GM18520 (cell line): ENCODE measurements around the gene SUOX.
"Not testable (repeated sequence)": the region's sequence is repeated elsewhere in the genome, so short reads cannot be mapped to it uniquely, and the experiment has no call there.

Source experiments
- ATAC-seq: cut with Tn5 transposase; IDR thresholded peaks from one replicate; pipeline ENCODE4 v1.9.1; 2021; ENCODE audit not compliant: unreplicated experiment

SUOX gene

DNA sequence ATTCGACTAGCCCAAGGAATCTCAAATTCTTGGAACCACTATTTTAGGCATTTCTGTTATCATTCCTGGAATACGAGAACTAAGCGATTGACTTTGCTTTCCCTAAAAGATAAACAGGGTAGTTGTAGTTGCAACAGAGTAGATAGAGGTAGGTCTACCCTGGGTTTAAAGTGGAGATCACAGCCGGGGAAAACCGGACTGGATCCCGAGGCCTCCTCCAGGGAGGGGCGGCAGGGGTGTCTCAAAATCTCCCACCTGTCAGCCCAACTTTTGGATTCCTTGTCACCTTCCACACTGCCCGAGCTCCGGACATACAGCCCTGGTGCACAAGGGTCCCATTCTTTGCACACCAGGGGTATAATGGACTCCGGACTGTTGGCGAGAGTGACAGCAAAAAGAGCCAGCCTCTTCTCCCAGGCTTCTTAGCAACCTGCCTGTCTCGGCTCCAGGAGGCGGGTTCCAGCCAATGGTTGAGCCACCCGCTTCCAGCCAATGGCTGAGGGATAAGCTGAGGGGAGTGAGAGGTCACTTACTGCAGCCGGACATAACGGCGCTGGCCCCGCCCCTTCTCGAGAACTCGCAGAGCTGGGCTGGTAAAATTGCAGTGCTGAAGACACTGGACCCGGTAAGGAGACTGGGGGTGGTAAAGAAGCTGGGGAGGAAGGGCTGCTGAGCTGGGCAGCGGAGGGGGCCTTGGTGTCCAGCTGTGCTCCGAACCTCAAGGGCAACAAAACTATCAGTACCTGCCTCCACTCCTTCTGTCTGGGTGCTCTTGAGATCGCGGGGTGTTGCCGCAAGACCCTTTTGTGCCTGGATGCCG is at the start of gene SUOX:
SUOX (plus strand) TSS at position 562 of the 820 bp plus-strand sequence. CDS start 4,946 bp downstream, outside the sequence.
- ATAC-seq, result peak; percentile 99

DNA sequence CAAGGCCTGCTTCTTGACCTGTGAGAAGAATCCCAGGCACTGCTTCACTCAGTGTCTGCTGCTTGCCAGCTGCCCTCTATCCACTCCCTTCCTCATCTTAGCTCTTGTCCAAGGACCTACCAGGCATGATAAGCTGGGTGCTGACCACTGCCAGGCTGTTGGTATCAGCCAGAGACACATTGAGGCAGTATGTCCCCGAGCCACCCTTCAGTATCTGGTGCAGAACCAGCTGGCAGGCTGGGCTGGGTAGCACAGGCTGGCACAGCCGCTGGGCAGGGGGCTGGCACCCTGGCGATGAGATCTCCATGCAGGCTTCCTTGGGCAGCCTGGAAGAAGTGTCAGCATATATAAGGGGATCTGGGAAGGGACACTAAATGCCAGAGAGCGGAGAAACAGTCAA is 41.7 kb upstream of the SUOX start:
- ATAC-seq, result no peak

DNA sequence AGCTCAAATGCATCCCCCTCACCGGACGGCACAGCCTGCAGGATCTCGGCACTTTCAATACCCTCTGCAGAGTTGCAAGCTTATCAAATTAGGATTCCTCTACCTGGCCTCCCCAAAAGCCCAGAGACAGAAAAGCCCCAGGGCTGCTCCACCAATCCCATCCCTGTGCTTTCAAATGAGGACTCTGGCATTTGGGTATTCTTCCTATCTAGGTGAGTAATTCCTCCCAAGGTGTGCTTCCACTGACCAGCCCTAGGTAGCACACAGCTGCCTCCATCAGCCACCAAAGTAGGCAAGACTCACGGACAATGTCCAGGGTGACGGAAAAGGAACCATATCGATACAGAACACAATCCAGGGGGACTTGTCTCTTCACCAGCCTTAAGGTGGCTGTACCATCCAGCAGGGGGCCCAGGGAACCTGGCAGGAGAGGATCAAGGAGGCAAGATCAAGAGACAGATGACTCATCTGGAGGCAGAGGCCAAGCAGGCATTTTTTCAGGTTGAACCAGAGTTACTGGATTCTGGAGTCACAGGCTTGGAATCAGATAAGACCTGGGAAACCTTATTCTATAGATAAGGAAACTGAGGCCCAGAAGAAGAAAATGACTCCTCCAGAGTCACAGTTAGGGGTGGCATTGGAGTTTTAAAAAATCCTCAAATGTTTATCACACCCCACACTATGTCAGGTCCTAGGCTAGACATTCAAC is 41.1 kb upstream of the SUOX start:
- no peak for ATAC-seq

DNA sequence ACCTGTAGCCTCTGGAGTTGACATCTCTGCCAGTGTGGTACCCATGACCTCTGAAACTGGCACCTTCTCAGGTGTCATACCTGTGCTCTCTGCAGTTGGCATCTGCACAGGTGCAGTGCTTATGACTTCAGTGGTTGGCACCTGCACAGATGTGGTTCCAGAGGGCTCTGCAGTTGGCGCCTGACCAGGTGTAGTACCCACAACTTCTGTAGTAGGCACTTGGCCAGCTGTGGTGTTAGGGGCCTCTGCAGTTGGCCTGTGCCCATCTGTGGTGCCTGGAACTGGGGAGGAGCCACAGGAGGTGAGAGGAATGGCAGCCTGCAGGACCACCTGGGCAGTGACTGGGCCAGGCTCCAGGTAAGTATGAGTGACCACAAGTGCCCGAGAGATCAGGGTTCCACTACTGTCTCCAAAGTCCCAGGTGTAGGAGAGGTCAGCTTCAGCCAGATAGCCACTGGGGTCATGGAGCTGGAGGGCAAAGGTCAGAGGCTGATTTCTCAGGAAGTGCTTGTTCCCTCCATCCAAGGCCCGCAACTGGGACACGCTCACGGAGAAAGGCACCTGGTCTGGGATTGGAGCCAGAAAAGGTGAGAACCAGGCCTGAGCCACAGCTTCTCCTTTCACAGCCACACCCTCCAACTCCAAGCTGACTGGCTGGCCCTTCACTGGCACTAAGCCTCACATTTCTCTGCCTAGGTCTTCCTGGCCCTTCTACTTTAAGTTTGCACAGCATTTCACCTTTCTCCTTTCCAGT is 39.8 kb upstream of the SUOX start:
- ATAC-seq, result no peak

DNA sequence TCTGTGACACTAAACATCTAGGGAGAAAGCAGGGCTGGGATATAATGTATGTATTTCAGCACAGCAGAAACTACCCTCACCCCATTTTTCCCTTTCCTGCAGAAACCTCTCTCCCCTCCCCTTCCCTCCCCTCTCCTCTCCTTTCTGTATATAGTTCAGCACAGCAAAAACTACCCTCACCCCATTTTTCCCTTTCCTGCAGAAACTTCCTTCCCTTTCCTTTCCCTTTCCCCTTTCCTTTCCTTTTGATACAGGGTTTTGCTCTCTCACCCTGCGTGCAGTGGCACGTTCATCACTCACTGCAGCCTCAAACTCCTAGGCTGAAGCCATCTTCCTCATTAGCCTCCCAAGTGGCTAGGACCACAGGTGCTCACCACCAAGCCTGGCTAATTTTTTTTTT is 33.3 kb upstream of the SUOX start:
- ATAC-seq, result no peak

DNA sequence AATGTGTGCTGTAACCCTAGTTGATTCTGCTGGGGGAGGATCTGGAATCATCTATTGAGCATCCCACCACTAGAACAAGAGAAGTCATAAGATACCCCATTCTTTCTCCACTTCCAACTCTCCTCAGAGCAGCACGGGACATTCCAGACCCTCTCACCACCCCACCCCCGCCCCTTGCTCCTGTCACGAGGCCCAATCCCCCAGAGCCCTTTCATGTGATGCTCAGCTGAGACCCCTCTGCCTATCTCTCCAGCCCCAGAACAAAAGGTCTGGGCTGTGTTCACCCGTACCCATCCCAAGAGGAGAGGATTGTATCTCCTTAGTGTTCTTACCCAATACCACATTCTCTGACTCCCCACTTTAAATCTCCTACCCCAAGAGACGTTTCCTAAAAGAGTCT is 31.8 kb upstream of the SUOX start:
- no peak for ATAC-seq

DNA sequence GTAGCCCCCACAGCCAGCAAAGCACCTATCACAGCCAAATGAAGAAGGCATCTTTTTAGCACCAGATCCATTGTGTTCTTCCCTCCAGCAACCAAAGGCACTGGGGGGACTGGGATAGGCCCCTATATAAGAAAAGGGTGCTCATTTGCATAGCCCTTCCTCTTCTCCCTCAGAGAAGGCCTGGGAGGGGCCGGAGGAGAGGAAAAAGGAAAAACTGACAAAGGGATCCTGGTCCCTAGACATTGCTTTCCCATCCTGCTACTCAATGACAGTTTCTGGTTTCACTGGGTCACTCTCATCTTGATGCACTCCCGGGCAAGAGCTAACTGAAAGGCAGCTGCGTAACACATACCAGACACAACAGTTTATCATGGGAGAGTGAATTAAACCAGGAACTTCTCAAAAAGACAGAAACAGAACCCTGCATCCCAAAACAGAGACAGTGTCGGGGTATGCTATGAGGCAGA is 31.1 kb upstream of the SUOX start, which contains the start of gene PMEL:
PMEL (minus strand) TSS at position 102 of the 467 bp plus-strand sequence; CDS start at position 71, 31 bp downstream.
- no peak for ATAC-seq

DNA sequence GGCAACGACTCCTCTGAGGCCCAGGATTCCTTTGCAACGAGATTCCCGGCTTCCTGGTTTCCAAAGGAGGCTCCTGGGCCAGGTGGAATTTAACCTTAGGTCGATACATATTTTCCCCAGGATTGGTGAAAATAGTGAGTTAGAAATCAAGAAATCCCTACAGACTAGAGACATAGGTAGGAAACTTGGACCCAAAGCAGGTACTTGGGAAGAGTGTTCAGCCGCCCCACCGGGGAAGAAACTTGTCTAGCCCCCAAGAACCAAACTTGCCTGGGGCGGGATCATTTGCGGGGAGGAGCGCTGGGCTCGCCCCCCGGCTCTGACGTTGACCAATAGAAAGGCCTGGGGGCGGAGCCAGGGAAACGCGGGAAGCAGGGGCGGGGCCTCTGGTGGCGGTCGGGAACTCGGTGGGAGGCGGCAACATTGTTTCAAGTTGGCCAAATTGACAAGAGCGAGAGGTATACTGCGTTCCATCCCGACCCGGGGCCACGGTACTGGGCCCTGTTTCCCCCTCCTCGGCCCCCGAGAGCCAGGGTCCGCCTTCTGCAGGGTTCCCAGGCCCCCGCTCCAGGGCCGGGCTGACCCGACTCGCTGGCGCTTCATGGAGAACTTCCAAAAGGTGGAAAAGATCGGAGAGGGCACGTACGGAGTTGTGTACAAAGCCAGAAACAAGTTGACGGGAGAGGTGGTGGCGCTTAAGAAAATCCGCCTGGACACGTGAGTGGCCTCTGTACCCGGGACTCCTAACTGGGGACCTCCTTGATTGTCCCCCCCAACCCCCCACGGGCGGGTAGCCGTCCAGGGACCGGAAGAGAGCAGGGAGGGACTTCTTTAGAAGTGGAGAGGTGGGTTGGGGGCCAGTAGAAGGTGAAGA is 30.4 kb upstream of the SUOX start, which contains the start of gene CDK2:
CDK2 (plus strand) TSS at position 423 of the 874 bp plus-strand sequence; CDS start at position 602, 179 bp downstream.
- peak; percentile 89 for ATAC-seq

DNA sequence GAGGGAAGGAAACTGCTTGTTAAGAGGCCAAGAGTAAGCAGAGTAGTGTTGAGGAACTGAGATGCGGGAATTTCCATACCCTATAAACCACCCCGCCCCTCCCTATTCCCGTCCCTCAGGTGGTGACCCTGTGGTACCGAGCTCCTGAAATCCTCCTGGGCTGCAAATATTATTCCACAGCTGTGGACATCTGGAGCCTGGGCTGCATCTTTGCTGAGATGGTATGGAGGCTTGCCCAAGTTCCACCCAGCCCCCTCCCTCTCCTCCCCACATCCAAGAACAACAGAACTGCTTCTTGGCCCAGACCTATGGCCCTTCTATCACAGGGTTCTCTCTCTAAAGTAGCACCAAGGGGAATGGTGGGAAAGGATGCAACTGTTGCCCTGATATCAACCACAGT is 27.7 kb upstream of the SUOX start:
- no peak for ATAC-seq

DNA sequence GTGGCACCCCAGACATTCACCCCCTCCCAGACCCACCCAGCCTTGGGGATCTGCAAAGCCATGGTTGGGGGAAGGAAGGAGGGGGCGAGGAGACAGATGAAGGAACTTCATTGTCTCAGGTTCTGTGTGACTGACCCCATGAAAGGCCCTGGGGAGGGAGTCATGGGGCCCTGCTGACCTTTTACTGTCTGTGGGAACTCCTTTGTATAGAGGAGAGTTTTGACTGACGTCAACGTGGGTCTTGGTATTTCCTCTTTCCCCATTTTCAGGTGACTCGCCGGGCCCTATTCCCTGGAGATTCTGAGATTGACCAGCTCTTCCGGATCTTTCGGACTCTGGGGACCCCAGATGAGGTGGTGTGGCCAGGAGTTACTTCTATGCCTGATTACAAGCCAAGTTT is 26.3 kb upstream of the SUOX start:
- no peak for ATAC-seq

DNA sequence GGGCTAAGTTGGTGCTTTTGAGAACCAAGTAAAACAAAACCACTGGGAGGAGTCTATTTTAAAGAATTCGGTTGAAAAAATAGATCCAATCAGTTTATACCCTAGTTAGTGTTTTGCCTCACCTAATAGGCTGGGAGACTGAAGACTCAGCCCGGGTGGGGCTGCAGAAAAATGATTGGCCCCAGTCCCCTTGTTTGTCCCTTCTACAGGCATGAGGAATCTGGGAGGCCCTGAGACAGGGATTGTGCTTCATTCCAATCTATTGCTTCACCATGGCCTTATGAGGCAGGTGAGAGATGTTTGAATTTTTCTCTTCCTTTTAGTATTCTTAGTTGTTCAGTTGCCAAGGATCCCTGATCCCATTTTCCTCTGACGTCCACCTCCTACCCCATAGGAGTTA is 25.0 kb upstream of the SUOX start:
- ATAC-seq, result no peak

DNA sequence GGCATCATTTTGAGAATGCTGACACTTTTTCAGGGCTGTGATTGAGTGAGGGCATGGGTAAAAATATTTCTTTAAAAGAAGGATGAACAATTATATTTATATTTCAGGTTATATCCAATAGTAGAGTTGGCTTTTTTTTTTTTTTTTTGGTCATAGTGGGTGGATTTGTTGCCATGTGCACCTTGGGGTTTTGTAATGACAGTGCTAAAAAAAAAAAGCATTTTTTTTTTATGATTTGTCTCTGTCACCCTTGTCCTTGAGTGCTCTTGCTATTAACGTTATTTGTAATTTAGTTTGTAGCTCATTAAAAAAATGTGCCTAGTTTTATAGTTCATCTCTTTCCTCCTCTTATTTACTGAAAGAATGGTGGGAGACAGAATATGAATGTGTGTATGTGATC is 24.6 kb upstream of the SUOX start:
- ATAC-seq, result no peak

DNA sequence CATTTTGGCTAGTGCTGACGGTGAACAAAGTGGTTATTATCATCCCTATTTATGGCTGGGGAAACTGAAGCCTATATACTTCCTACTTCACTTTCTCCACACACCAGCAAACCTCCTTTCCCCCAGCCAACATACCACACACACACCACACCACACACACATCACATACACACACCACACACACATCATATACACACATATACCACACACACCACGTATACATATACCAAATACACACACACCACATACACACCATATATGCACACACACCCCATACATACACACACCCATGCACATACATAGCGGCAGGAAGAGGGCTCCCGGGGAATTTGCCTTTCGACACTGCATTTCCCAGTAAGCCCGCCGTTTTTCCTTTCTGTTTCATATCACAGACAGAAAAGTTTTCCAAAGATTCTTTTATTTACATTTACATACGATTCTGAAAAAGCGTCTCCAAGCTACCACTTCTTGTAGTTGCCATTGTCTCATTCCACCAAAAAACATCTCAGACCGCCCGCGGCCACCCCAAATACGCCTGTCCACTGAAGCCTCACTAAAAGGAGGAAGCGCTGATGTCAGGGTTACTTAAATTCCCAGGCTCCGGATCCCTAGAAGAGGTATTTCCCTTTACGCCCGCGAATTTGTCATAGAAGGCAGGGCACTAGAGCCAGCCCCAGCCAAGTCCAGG is 24.0 kb upstream of the SUOX start:
- ATAC-seq, result no peak

DNA sequence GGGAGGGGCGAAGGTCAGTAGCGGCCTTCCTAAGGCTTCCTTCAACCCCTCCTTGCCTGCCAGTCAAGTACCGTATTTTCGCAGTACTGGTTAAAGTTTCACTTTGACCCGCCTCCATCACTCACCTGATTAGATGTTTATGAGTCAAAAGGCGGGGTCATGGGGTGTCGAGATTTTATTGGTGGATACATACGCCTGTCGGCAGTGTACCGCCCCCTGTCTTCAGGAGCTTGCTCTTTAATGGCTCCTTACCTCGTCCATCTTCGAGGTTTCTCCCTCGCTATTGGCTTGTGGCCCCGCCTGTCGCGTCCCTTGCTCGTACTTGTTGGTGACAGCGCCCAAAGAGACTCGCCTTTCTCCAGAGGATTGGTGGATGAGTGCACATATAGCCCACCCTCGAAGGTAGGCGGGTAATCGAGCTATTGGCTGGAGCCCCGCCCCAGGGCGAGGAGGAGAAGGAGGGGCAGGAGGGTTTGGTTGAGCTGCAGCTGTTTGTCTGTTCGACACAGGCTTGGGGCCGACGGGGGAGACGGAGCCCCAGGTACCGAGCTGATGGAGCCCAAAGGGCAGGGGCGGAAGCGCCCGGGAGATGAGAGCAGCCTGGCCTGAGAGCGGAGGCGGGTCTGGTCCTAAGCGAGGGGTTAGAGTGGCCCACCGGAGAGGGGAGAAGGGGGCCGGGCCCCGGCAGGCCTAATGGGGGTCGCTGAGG is 23.3 kb upstream of the SUOX start, which contains the start of gene RAB5B:
RAB5B (plus strand) TSS at position 480 of the 709 bp plus-strand sequence. CDS start 12,883 bp downstream, outside the sequence.
- peak; percentile 92 for ATAC-seq

DNA sequence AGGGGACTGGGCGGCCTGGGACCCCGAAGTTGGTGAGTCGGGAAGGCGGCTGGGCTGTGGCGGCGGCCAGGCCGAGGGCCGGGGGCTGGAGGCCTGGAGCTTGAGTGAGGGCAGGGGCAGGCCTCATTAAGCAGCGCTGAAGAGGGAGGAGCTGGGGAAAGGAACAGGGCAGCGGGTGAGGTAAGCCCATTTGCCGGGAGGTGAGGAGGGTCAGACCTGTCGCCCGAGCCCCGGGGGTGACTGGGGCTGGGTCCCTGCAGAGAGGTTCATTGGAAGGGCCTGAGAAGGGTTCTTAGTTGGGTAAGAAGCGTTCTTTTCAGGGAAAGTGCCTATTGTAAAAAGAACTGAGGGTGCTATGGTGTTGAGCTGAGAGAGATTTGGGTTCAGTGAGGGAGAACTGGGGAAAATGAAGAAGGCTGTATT is 22.8 kb upstream of the SUOX start:
- ATAC-seq, result no peak

DNA sequence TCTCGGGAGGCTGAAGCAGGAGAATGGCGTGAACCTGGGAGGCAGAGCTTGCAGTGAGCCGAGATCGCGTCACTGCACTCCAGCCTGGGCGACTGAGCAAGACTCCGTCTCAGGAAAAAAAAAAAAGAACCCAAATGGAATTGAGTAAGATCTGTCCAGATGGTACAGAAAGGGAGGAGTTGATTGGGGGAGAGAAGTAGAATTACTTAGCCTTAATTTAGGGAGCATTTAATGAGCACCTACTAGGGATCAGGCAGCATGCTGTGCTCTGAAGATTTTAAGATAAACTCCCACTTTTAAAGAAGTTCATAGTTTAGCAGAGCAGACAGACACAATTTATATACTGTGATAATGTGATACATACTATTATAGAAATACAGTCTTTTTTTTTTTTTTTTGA is 18.7 kb upstream of the SUOX start:
- ATAC-seq, result no peak

DNA sequence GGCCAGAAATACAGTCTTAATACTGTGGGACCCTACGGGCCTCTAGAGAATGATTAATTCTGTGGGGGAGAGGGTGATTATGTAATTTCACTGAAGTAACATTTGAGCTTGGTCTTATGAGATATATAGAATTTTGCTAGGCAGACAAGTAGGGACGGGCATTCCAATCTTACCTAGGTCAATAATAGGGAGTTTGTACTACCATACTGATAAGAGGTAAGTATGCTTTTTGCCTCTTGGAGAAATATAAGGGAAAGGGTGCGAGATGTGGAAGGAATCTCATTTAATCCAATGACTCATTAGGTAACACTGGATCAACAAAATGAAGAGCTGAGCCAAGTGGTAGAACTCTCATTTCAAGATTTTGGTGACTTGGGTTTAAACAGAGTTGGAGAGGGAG is 18.0 kb upstream of the SUOX start:
- no peak for ATAC-seq

DNA sequence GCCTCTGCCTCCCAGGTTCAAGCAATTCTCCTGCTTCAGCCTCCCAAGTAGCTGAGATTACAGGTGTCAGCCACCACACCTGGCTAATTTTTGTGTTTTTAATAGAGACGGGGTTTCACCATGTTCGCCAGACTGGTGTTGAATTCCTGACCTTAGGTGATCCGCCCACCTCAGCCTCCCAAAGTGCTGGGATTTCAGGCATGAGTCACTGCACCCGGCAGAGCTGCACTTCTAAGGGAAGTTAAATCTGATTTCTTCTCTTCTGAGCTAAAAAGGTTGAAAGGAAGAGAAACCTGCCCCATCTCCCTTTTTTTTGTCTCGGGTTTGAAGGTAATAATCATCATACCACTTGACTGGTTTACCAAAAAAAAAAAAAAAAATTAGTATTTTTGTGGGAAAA is 15.2 kb upstream of the SUOX start:
- not testable (repeated sequence) for ATAC-seq
